HepG2 (cell line): ENCODE data around the gene ZDHHC13. TPM values are rescaled to one million over a fixed set of nuclear protein-coding genes. Genes with fewer than 3 reads are reported as not detected.
"Not testable (repeated sequence)": the region's sequence is repeated elsewhere in the genome, so short reads cannot be mapped to it uniquely, and the experiment has no call there.

Experiments used
- ATAC-seq: fragments of 200-7000 bp; cut with Tn5 transposase; 3 replicates; pipeline ENCODE4 v1.9.1; 2020; ENCODE audit warnings: mild to moderate bottlenecking, moderate library complexity
- BruUV-seq: library from RNA; stranded (reverse); fragments of 400-500 nt; replicated peaks from 2 replicates; lab custom pipeline; 2021; lab: Mats Ljungman, UMichigan
- CTCF ChIA-PET: fragments of 300-600 bp; formaldehyde crosslinking; extraction: SDS; loops from one replicate; lab custom pipeline; 2021; ENCODE audit warnings: low total read pairs, inconsistent platforms, low intra/inter-chr PET ratio; lab: Yijun Ruan, JAX
- POLR2A ChIA-PET: fragments of 350-600 bp; sonication (Branson Sonifier 250); formaldehyde crosslinking; loops from one replicate; lab custom pipeline; 2020; ENCODE audit warnings: antibody characterized with exemption, inconsistent platforms; lab: Yijun Ruan, JAX
- DNase-seq: peaks from one replicate; pipeline ENCODE4 v3.0.0-alpha.2; 2015; ENCODE audit warnings: low spot score
- FAIRE-seq: peaks from 3 replicates; lab custom pipeline; 2011; peaks lifted over from hg19 to GRCh38; lab: Jason Lieb, UNC
- H2AFZ ChIP-seq: one replicate; pipeline ENCODE4 v1.6.1; 2011; ENCODE audit warnings: low read length, inconsistent platforms
- H3K27ac ChIP-seq: fragments of 300-600 bp; 3 replicates; pipeline ENCODE4 v1.8.0; 2011; ENCODE audit warnings: mixed run types, mild to moderate bottlenecking, mixed read lengths, low read length, inconsistent platforms; ENCODE audit not compliant: insufficient read depth; ENCODE audit errors: extremely low read length
- H3K27me3 ChIP-seq, 2 experiments: fragments of 200-600 bp in 1 of 2; 2 replicates in 1 of 2; 3 replicates in 1 of 2; pipeline versions ENCODE4 v1.6.0 to v1.8.0; 2011; ENCODE audit warnings: low read length in 2 of 2, mild to moderate bottlenecking in 2 of 2, moderate library complexity in 2 of 2, inconsistent platforms in 1 of 2; ENCODE audit not compliant: insufficient read depth in 2 of 2, control insufficient read depth in 1 of 2
- H3K36me3 ChIP-seq, 2 experiments: fragments of 200-600 bp in 1 of 2; replicated peaks in 1 of 2; 2 replicates in 1 of 2; 3 replicates in 1 of 2; pipeline versions ENCODE4 v1.5.1 to v1.8.0; 2011; ENCODE audit warnings: low read length in 2 of 2, inconsistent platforms in 1 of 2; ENCODE audit not compliant: insufficient read depth in 2 of 2, control insufficient read depth in 1 of 2
- H3K4me1 ChIP-seq: 2 replicates; pipeline ENCODE4 v1.5.1; 2012; ENCODE audit warnings: low read length, inconsistent platforms; ENCODE audit not compliant: insufficient read depth
- H3K4me2 ChIP-seq: 2 replicates; pipeline ENCODE4 v1.6.0; 2011; ENCODE audit warnings: low read depth, low read length, inconsistent platforms
- H3K4me3 ChIP-seq, 3 experiments: fragments of 200-600 bp in 1 of 3; sonication (generic), shearing (Covaris generic) in 1 of 3; replicated peaks in 1 of 3; 2 replicates each; pipeline ENCODE4 v1.5.1; 2011 to 2016; ENCODE audit warnings: low read length in 3 of 3, inconsistent platforms in 2 of 3, low read depth in 2 of 3, mild to moderate bottlenecking in 2 of 3, control low read depth in 1 of 3, mixed read lengths in 1 of 3; ENCODE audit not compliant: insufficient read depth in 1 of 3
- H3K79me2 ChIP-seq: one replicate; pipeline ENCODE4 v1.6.1; 2011; ENCODE audit warnings: low read length, inconsistent platforms; ENCODE audit not compliant: insufficient read depth
- H3K9ac ChIP-seq: 2 replicates; pipeline ENCODE4 v1.6.0; 2011; ENCODE audit warnings: mild to moderate bottlenecking, low read depth, low read length, inconsistent platforms; ENCODE audit not compliant: insufficient read depth
- H3K9me3 ChIP-seq: 2 replicates; pipeline ENCODE4 v1.5.1; 2012; ENCODE audit warnings: mild to moderate bottlenecking, low read length
- H4K20me1 ChIP-seq: 2 replicates; pipeline ENCODE4 v1.6.0; 2011; ENCODE audit warnings: inconsistent platforms, mild to moderate bottlenecking, low read length, moderate library complexity; ENCODE audit not compliant: insufficient read depth
- FOXP1 ChIP-seq, 2 experiments: fragments of 450-650 bp in 1 of 2; IDR thresholded peaks; 2 replicates each; pipeline ENCODE4 v1.6.1; 2017 to 2018; ENCODE audit warnings: antibody characterized with exemption in 1 of 2
- IKZF1 ChIP-seq: fragments of 450-650 bp; IDR thresholded peaks from 2 replicates; pipeline ENCODE4 v1.7.1; 2016
- LCORL ChIP-seq, 2 experiments: fragments of 450-650 bp in 1 of 2; sonication (generic) in 1 of 2; formaldehyde crosslinking in 1 of 2; IDR thresholded peaks; 2 replicates each; pipeline versions ENCODE4 v1.5.0 to v1.6.1; 2017 to 2020; ENCODE audit warnings: antibody characterized with exemption in 1 of 2, missing genetic modification reagents in 1 of 2
- MAFF ChIP-seq: IDR thresholded peaks from 2 replicates; pipeline ENCODE4 v1.6.1; 2011; ENCODE audit warnings: low read depth, low read length, improper control_type of control experiment
- MAFK ChIP-seq, 2 experiments: IDR thresholded peaks in 1 of 2; conservative IDR thresholded peaks in 1 of 2; 2 replicates each; pipeline ENCODE4 v1.6.1; 2011; ENCODE audit warnings: improper control_type of control experiment in 2 of 2, low read length in 2 of 2
- NCOR1 ChIP-seq: fragments of 200-600 bp; sonication (generic); IDR thresholded peaks from 2 replicates; pipeline ENCODE4 v1.7.0; 2017; ENCODE audit warnings: antibody characterized with exemption, low read length, borderline replicate concordance
- RBM22 ChIP-seq: fragments of 200-400 bp; formaldehyde crosslinking; optimal IDR thresholded peaks from 2 replicates; pipeline ENCODE3; 2017; ENCODE audit warnings: mild to moderate bottlenecking, low read length, moderate library complexity
- ZBTB25 ChIP-seq: IDR thresholded peaks from 2 replicates; pipeline ENCODE4 v1.6.1; 2018; ENCODE audit warnings: missing genetic modification reagents
- ZNF781 ChIP-seq: sonication (generic); formaldehyde crosslinking; IDR thresholded peaks from 2 replicates; pipeline ENCODE4 v1.5.1; 2020; ENCODE audit warnings: borderline replicate concordance, mild to moderate bottlenecking, missing genetic modification reagents; ENCODE audit errors: not compliant biosample characterization
- WGBS: methylation state at CpG from one replicate; pipeline ENCODE4 v1.1.6; 2017; ENCODE audit warnings: low lambda C conversion rate; 5-methylcytosine and 5-hydroxymethylcytosine counted together
- in situ Hi-C: cut with HindIII; loops from 2 replicates; pipeline ENCODE4 v1.10.0; 2017; ENCODE audit warnings: low pct_unique_long_range_greater_than_20kb; ENCODE audit not compliant: extremely low pct_ligation_motif_present
- intact Hi-C: fragments of 100-400 bp; cut with micrococcal nuclease; formaldehyde crosslinking; loops from one replicate; pipeline ENCODE4 v1.10.0; 2022; ENCODE audit not compliant: unreplicated experiment
- polyA plus RNA-seq, 8 experiments: library from polyadenylated mRNA; depleted of rRNA in 3 of 8; stranded (reverse) in 7 of 8; unstranded in 1 of 8; fragments of >200 nt; fragmentation: Illumina TruSeq in 4 of 8; extraction: Trizol in 4 of 8; gene quantifications; 2 replicates each; pipeline versions ENCODE4 v1.2.1 to v1.2.3, GENCODE V29; 2011 to 2016; ENCODE audit warnings: low read depth in 4 of 8, missing spikeins in 1 of 8, mixed read lengths in 1 of 8; ENCODE audit not compliant: insufficient read depth in 1 of 8
- total RNA-seq, 5 experiments: library from RNA; depleted of rRNA; stranded (reverse); fragments of >200 nt; fragmentation: Illumina TruSeq; extraction: Trizol; gene quantifications; 2 replicates each; pipeline ENCODE4 v1.2.3, GENCODE V29; 2016; ENCODE audit warnings: low read depth in 1 of 5
- TF ChIP-seq, protein P1 (sequence below): sonication (generic); formaldehyde crosslinking; IDR thresholded peaks from 2 replicates; pipeline ENCODE4 v1.8.0; 2023; ENCODE audit warnings: mild to moderate bottlenecking, missing genetic modification reagents

ZDHHC13 gene
- total and polyA plus RNA-seq, 2 of the 13 experiments (the other 11 are each of a cell fraction or from before 2014, with no cell fraction given): 10.9 to 11.8 TPM

DNA sequence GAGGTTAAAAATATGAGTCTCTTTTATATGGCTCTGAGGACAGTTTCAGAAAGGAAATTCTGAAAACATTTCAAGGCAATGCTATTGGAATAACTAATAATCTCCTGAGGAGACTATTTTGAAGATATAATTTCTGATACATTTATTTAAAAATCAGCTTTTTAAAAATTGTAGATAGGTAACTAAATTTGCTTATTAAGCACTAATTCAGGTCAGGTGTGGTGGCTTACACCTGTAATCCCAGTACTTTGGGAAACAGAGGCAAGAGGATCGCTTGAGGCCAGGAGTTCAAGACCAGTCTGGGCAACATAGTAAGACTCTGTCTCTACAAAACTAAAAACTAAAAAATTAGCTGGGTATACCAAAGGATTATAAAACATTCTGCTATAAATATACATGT, 17.0 kb downstream of the ZDHHC13 start:
- POLR2A ChIA-PET: no interaction called here
- in situ Hi-C loops: no loop called here
- H3K9me3 ChIP-seq: no peaks in the 10 kb centered on the region
- TF ChIP-seq ZBTB25 (CRISPR knock-in tag) (no peak), RBM22 (no peak), MAFF (peak; percentile 82), MAFK (conservative IDR thresholded peaks at IDR 0.05 in 1 of 2, IDR thresholded peaks at IDR 0.05 in 1 of 2; ENCODE audit: low read length in 2 of 2) (peak; percentile 71 to 84), FOXP1 (IDR thresholded peaks at IDR 0.05) (no peak), FOXP1 (CRISPR knock-in tag; IDR thresholded peaks at IDR 0.05) (no peak), NCOR1 (no peak), LCORL (IDR thresholded peaks at IDR 0.05) (no peak), LCORL (CRISPR knock-in tag; IDR thresholded peaks at IDR 0.05) (no peak), ZNF781 (no peak), IKZF1 (no peak)
- TF ChIP-seq, protein P1, sequence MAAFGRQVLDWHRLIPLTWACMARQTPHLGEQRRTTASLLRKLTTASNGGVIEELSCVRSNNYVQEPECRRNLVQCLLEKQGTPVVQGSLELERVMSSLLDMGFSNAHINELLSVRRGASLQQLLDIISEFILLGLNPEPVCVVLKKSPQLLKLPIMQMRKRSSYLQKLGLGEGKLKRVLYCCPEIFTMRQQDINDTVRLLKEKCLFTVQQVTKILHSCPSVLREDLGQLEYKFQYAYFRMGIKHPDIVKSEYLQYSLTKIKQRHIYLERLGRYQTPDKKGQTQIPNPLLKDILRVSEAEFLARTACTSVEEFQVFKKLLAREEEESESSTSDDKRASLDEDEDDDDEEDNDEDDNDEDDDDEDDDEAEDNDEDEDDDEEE (CRISPR knock-in tag): no peak
- TF ChIP-seq, all 625 proteins: peak for 2
- Histone ChIP-seq H3K9ac (no peak overlapping the region), H3K4me3 (no peak overlapping the region), H4K20me1 (no peaks in the 10 kb centered on the region), H3K36me3 (no peaks in the 10 kb centered on the region), H3K4me1 (no peaks in the 10 kb centered on the region), H3K27ac (no peak overlapping the region), H2AFZ (no peak overlapping the region), H3K27me3 (no peaks in the 10 kb centered on the region), H3K4me2 (no peak overlapping the region), H3K79me2 (no peaks in the 10 kb centered on the region)
- DNase-seq (no peak), ATAC-seq (no peak), FAIRE-seq (no peak)
- intact Hi-C loops: no loop called here
- CTCF ChIA-PET: no interaction called here
- no TSS peak for BruUV-seq
- WGBS: 100% methylated on average over 1 of the region's 1 CpG

GRCh38 chr11:19136884-19137283, 19.9 kb downstream of the ZDHHC13 start:
- intact Hi-C loops, FAIRE-seq, H3K9me3 ChIP-seq, CTCF ChIA-PET, H2AFZ ChIP-seq, H3K9ac ChIP-seq, H3K36me3 ChIP-seq, BruUV-seq, H3K79me2 ChIP-seq, ATAC-seq, H3K27me3 ChIP-seq, DNase-seq, H3K27ac ChIP-seq, H3K4me1 ChIP-seq, in situ Hi-C loops, H3K4me3 ChIP-seq, H4K20me1 ChIP-seq, POLR2A ChIA-PET, H3K4me2 ChIP-seq: not testable (repeated sequence)
- WGBS: 87% methylated on average over 4 of the region's 4 CpGs
